Stimulated activated naive CD8-positive, alpha-beta T cell treated with anti-CD3 and anti-CD28 coated beads, Interleukin-15, Interleukin-2, amounts not matched to agents 100 ng/mL and 50 ng/mL, for 24 hours (primary cell): ENCODE measurements around the gene WNT4.
"Not testable (repeated sequence)": the region's sequence is repeated elsewhere in the genome, so short reads cannot be mapped to it uniquely, and the experiment has no call there.

Experiments
- H3K27ac Mint-ChIP-seq: one replicate; pipeline ENCODE4 v1.8.0; 2021; ENCODE audit warnings: mild to moderate bottlenecking, mixed read lengths
- H3K27me3 Mint-ChIP-seq: one replicate; pipeline ENCODE4 v1.8.0; 2021; ENCODE audit warnings: mixed read lengths
- H3K36me3 Mint-ChIP-seq: one replicate; pipeline ENCODE4 v1.8.0; 2021; ENCODE audit warnings: low read depth, mixed read lengths
- H3K4me1 Mint-ChIP-seq: one replicate; pipeline ENCODE4 v1.8.0; 2021; ENCODE audit warnings: low read depth, mixed read lengths
- H3K4me3 Mint-ChIP-seq: one replicate; pipeline ENCODE4 v1.8.0; 2021; ENCODE audit warnings: mild to moderate bottlenecking, mixed read lengths
- H3K9me3 Mint-ChIP-seq: one replicate; pipeline ENCODE4 v1.8.0; 2021; ENCODE audit warnings: mixed read lengths

Gene WNT4

GRCh38 chr1:22096463-22096862 lies 46.4 kb downstream of the WNT4 start:
- H3K4me3 Mint-ChIP-seq = no peak overlapping the region
- peaks cover 82% of the 10 kb centered on the region for H3K36me3 Mint-ChIP-seq
- no peaks in the 10 kb centered on the region for H3K27me3 Mint-ChIP-seq
- H3K4me1 Mint-ChIP-seq = peaks cover 71% of the 10 kb centered on the region
- H3K27ac Mint-ChIP-seq = no peak overlapping the region
- H3K9me3 Mint-ChIP-seq = no peaks in the 10 kb centered on the region

- Mint-ChIP-seq H3K27ac (no peak overlapping the region), H3K27me3 (no peaks in the 10 kb centered on the region), H3K36me3 (peaks cover 82% of the 10 kb centered on the region), H3K4me3 (no peak overlapping the region), H3K4me1 (peaks cover 71% of the 10 kb centered on the region), H3K9me3 (no peaks in the 10 kb centered on the region)
Measured at GRCh38 chr1:22096036-22096435, 46.9 kb downstream of the WNT4 start.

- peaks cover 80% of the 10 kb centered on the region for H3K4me1 Mint-ChIP-seq
- no peak overlapping the region for H3K27ac Mint-ChIP-seq
- no peaks in the 10 kb centered on the region for H3K27me3 Mint-ChIP-seq
- no peak overlapping the region for H3K4me3 Mint-ChIP-seq
- peaks cover 88% of the 10 kb centered on the region for H3K36me3 Mint-ChIP-seq
- no peaks in the 10 kb centered on the region for H3K9me3 Mint-ChIP-seq
Measured at GRCh38 chr1:22093513-22093912, 49.4 kb downstream of the WNT4 start.

- H3K36me3 Mint-ChIP-seq = peaks cover 89% of the 10 kb centered on the region
- H3K27ac Mint-ChIP-seq = peak overlapping the region; percentile 76
- peaks cover 84% of the 10 kb centered on the region for H3K4me1 Mint-ChIP-seq
Measured at GRCh38 chr1:22092026-22092768, 50.7 kb downstream of the WNT4 start.

GRCh38 chr1:22090867-22091266 lies 52.0 kb downstream of the WNT4 start:
- H3K4me1 Mint-ChIP-seq = peaks cover 89% of the 10 kb centered on the region
- peak overlapping the region; percentile 74 for H3K27ac Mint-ChIP-seq
- no peaks in the 10 kb centered on the region for H3K27me3 Mint-ChIP-seq
- H3K36me3 Mint-ChIP-seq = peaks cover 90% of the 10 kb centered on the region
- no peaks in the 10 kb centered on the region for H3K9me3 Mint-ChIP-seq
- peak overlapping the region; percentile 7 for H3K4me3 Mint-ChIP-seq

More at GRCh38 chr1:22092026-22092768, 50.7 kb downstream of the WNT4 start:
- not testable (repeated sequence) for H3K4me3 Mint-ChIP-seq, H3K27me3 Mint-ChIP-seq, H3K9me3 Mint-ChIP-seq

- H3K27ac Mint-ChIP-seq = peak overlapping the region; percentile 82
- peak overlapping the region; percentile 66 for H3K4me3 Mint-ChIP-seq
- H3K27me3 Mint-ChIP-seq = no peaks in the 10 kb centered on the region
- H3K4me1 Mint-ChIP-seq = peaks cover 95% of the 10 kb centered on the region
- no peaks in the 10 kb centered on the region for H3K9me3 Mint-ChIP-seq
- peaks cover 90% of the 10 kb centered on the region for H3K36me3 Mint-ChIP-seq
Measured at GRCh38 chr1:22089787-22090186, 53.1 kb downstream of the WNT4 start.

GRCh38 chr1:22089134-22089571 lies 53.7 kb downstream of the WNT4 start:
- H3K27ac Mint-ChIP-seq = peak overlapping the region; percentile 91
- peaks cover 92% of the 10 kb centered on the region for H3K36me3 Mint-ChIP-seq
- peak overlapping the region; percentile 66 for H3K4me3 Mint-ChIP-seq

GRCh38 chr1:22088331-22088730 lies 54.6 kb downstream of the WNT4 start:
- H3K27me3 Mint-ChIP-seq = no peaks in the 10 kb centered on the region
- H3K4me3 Mint-ChIP-seq = no peak overlapping the region
- no peaks in the 10 kb centered on the region for H3K9me3 Mint-ChIP-seq
- peak overlapping the region; percentile 91 for H3K27ac Mint-ChIP-seq
- peaks cover 92% of the 10 kb centered on the region for H3K36me3 Mint-ChIP-seq
- H3K4me1 Mint-ChIP-seq = peaks cover 99% of the 10 kb centered on the region

More at GRCh38 chr1:22089134-22089571, 53.7 kb downstream of the WNT4 start:
- Mint-ChIP-seq H3K9me3 (no peaks in the 10 kb centered on the region), H3K27me3 (no peaks in the 10 kb centered on the region), H3K4me1 (peaks cover 97% of the 10 kb centered on the region)

- Mint-ChIP-seq H3K9me3 (no peaks in the 10 kb centered on the region), H3K36me3 (peaks cover 66% of the 10 kb centered on the region), H3K27me3 (no peaks in the 10 kb centered on the region), H3K27ac (no peak overlapping the region), H3K4me3 (no peak overlapping the region), H3K4me1 (peaks cover 84% of the 10 kb centered on the region)
Measured at GRCh38 chr1:22080191-22080590, 62.7 kb downstream of the WNT4 start.

- Mint-ChIP-seq H3K4me3 (no peak overlapping the region), H3K27ac (peak overlapping the region; percentile 43), H3K9me3 (no peaks in the 10 kb centered on the region), H3K36me3 (peaks cover 67% of the 10 kb centered on the region), H3K4me1 (peaks cover 84% of the 10 kb centered on the region), H3K27me3 (no peaks in the 10 kb centered on the region)
Measured at GRCh38 chr1:22078133-22078532, 64.8 kb downstream of the WNT4 start.

- Mint-ChIP-seq H3K4me1 (peaks cover 88% of the 10 kb centered on the region), H3K36me3 (peaks cover 67% of the 10 kb centered on the region), H3K4me3 (no peak overlapping the region), H3K27me3 (no peaks in the 10 kb centered on the region), H3K9me3 (no peaks in the 10 kb centered on the region), H3K27ac (peak overlapping the region; percentile 43)
Measured at GRCh38 chr1:22077728-22078127, 65.2 kb downstream of the WNT4 start.

GRCh38 chr1:22076346-22076745 lies 66.6 kb downstream of the WNT4 start:
- Mint-ChIP-seq H3K4me3 (peak overlapping the region; percentile 6), H3K36me3 (peaks cover 61% of the 10 kb centered on the region), H3K4me1 (peaks cover 93% of the 10 kb centered on the region), H3K9me3 (no peaks in the 10 kb centered on the region), H3K27me3 (no peaks in the 10 kb centered on the region), H3K27ac (peak overlapping the region; percentile 78)

- Mint-ChIP-seq H3K4me3 (no peak overlapping the region), H3K9me3 (no peaks in the 10 kb centered on the region), H3K27ac (peak overlapping the region; percentile 78), H3K36me3 (peaks cover 60% of the 10 kb centered on the region), H3K27me3 (no peaks in the 10 kb centered on the region), H3K4me1 (peaks cover 92% of the 10 kb centered on the region)
Measured at GRCh38 chr1:22075718-22076117, 67.2 kb downstream of the WNT4 start.

GRCh38 chr1:22074803-22075202 lies 68.1 kb downstream of the WNT4 start:
- Mint-ChIP-seq H3K27me3 (no peaks in the 10 kb centered on the region), H3K27ac (peak overlapping the region; percentile 85), H3K9me3 (no peaks in the 10 kb centered on the region), H3K4me1 (peaks cover 89% of the 10 kb centered on the region), H3K4me3 (peak overlapping the region; percentile 41), H3K36me3 (peaks cover 59% of the 10 kb centered on the region)

GRCh38 chr1:22071511-22071910 lies 71.4 kb downstream of the WNT4 start:
- H3K36me3 Mint-ChIP-seq = peaks cover 54% of the 10 kb centered on the region

More at GRCh38 chr1:22071511-22071910, 71.4 kb downstream of the WNT4 start:
- Mint-ChIP-seq H3K4me3 (no peak overlapping the region), H3K4me1 (peaks cover 87% of the 10 kb centered on the region), H3K9me3 (peaks cover 4% of the 10 kb centered on the region), H3K27me3 (no peaks in the 10 kb centered on the region), H3K27ac (peak overlapping the region; percentile 54)
